ENCODE results near the gene MAP7D2. TPM values are rescaled to one million over a fixed set of nuclear protein-coding genes. Genes with fewer than 3 reads are reported as not detected.

The MAP7D2 gene
- total RNA-seq, 4 donors from 2014 or later = 0.60 to 1.5 TPM; not detected in 2

GRCh38 chrX:20118065-20118824 is 1.5 kb upstream of the MAP7D2 start:
- no peak overlapping the region for H3K4me3 ChIP-seq
- H3K4me1 ChIP-seq = peaks cover 0 to 12% (median 0%) of the 10 kb centered on the region in 4 donors
- H3K9me3 ChIP-seq = no peaks in the 10 kb centered on the region
- DNase-seq (ENCODE audit: low spot score in 2 of 2) = no peak
- 64 to 68% methylated on average over 12 of the region's 12 CpGs for WGBS, 2 donors
- no peak overlapping the region for H3K27ac ChIP-seq
- H3K27me3 ChIP-seq = peaks cover 0 to 28% of the 10 kb centered on the region in 2 donors
- H3K36me3 ChIP-seq = no peaks in the 10 kb centered on the region
- TF ChIP-seq EP300 (IDR thresholded peaks at IDR 0.05) = no peak
- no peak for TF ChIP-seq POLR2A (IDR thresholded peaks at IDR 0.05)
- TF ChIP-seq CTCF (IDR thresholded peaks at IDR 0.05) = no peak

- Histone ChIP-seq H3K27ac (no peak overlapping the region), H3K27me3 (peaks cover 0 to 28% of the 10 kb centered on the region in 2 donors), H3K9me3 (no peaks in the 10 kb centered on the region), H3K4me3 (peak overlapping the region in 2 of 4 donors; percentile 9 to 37), H3K4me1 (peaks cover 0 to 12% (median 0%) of the 10 kb centered on the region in 4 donors), H3K36me3 (no peaks in the 10 kb centered on the region)
- TF ChIP-seq POLR2A (IDR thresholded peaks at IDR 0.05) = no peak
- 3 to 19% methylated on average over 6 to 34 of the region's 47 CpGs for WGBS, 2 donors
- no peak for DNase-seq (ENCODE audit: low spot score in 2 of 2)
These were observed 575 bp downstream of the MAP7D2 start for GRCh38 chrX:20116087-20116576.

DNA sequence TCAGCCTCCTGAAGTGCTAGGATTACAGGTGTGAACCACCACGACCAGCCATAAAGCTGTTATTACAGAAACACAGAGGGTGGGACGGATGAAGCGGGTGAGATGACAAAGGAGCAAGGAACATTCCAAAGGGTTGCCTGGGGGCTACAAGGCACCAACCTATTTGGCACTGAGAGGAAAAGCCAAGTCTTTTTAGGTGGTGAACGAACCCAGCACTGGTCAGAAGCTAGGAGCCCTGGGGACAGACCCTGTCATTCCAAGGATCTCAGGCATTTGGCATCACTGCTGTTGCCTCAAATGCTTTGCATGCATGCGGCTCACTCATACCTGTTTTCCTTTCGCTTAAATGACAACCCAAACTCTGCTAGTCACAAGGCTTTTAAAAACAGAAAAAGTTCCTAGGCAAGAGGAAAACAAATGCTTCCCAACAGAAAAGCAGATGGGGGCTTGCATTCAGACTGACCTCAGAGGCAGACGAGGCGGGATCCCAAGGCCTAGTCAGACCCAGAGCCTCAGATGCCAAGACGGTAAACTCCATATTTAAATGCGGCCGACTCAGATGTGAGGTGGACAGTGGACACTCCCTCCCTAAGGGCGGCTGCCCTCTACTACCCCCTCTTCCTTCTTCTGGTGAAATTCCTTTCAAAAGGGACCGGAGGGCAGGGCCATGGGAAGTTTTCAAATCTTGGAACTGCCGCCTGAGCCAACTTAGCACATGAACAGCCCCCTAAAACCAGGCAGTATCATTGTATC is 4.5 kb downstream of the MAP7D2 start:
- TF ChIP-seq POLR2A (IDR thresholded peaks at IDR 0.05) = no peak
- TF ChIP-seq EP300 (IDR thresholded peaks at IDR 0.05) = no peak
- TF ChIP-seq CTCF (IDR thresholded peaks at IDR 0.05) = no peak
- DNase-seq (ENCODE audit: low spot score in 2 of 2) = no peak
- Histone ChIP-seq H3K27ac (no peak overlapping the region), H3K4me3 (no peak overlapping the region), H3K36me3 (no peaks in the 10 kb centered on the region), H3K27me3 (peaks cover 0 to 23% of the 10 kb centered on the region in 2 donors), H3K9me3 (no peaks in the 10 kb centered on the region), H3K4me1 (peaks cover 0 to 12% (median 0%) of the 10 kb centered on the region in 4 donors)
- 84 to 87% methylated on average over 14 of the region's 14 CpGs for WGBS, 2 donors

GRCh38 chrX:20111271-20111670 is 5.4 kb downstream of the MAP7D2 start:
- H3K27ac ChIP-seq = no peak overlapping the region
- H3K27me3 ChIP-seq = peaks cover 0 to 16% of the 10 kb centered on the region in 2 donors
- no peaks in the 10 kb centered on the region for H3K9me3 ChIP-seq
- peaks cover 0 to 4% (median 0%) of the 10 kb centered on the region in 4 donors for H3K4me1 ChIP-seq
- no peak overlapping the region for H3K4me3 ChIP-seq
- TF ChIP-seq EP300 (IDR thresholded peaks at IDR 0.05) (no peak), CTCF (IDR thresholded peaks at IDR 0.05) (no peak), POLR2A (IDR thresholded peaks at IDR 0.05) (no peak)
- WGBS, 2 donors = 87 to 90% methylated on average over 8 to 10 of the region's 10 CpGs
- DNase-seq (ENCODE audit: low spot score in 2 of 2) = no peak
- no peaks in the 10 kb centered on the region for H3K36me3 ChIP-seq

DNA sequence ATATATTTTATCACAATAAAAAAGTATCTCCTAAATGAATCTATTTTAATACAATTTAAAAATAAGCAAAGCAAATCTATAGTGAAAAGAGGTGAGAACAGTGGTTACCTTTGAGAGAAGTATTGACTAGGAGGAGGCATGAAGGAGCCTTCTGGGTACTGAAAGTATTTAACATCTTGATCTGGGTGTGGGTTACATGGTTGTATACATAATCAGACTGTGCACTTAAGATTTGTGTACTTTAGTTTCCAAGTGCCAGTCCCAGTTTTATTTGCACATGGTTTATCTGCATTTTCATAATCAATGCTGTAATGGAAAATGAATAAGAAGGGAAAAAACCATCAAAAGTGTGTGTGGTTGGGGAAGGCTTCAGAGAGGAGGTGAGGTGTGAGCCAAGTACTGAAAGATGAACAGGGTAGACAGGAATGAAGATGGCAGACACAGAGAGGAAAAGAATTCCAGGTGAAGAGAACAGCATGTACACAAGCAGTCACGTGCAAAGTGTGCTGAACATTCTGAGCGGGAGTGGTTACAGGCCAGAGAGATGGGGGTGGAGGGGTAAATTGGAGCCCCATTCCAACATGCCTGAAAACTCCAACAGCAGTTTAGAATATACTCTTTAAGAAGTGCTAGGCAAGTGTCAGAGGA is 14.6 kb downstream of the MAP7D2 start:
- Histone ChIP-seq H3K4me3 (no peak overlapping the region), H3K27me3 (no peaks in the 10 kb centered on the region), H3K36me3 (no peaks in the 10 kb centered on the region), H3K27ac (no peak overlapping the region), H3K9me3 (no peaks in the 10 kb centered on the region), H3K4me1 (no peaks in the 10 kb centered on the region)
- no peak for DNase-seq (ENCODE audit: low spot score in 2 of 2)
- TF ChIP-seq POLR2A (IDR thresholded peaks at IDR 0.05) (no peak), EP300 (IDR thresholded peaks at IDR 0.05) (no peak), CTCF (IDR thresholded peaks at IDR 0.05) (no peak)
- WGBS, 2 donors = 90 to 96% methylated on average over 2 of the region's 2 CpGs

All from tibial nerve (tissue), 4 donors.